Activated CD4-positive, alpha-beta T cell treated with anti-CD3 and anti-CD28 coated beads, Interleukin-2, amount 10 ng/mL, durations not matched to agents 7 days and 5 days (primary cell): Measurements from ENCODE around the gene ZBTB42. TPM values are rescaled to one million over a fixed set of nuclear protein-coding genes. Genes with fewer than 3 reads are reported as not detected.

Source experiments
- CTCF ChIA-PET: fragments of 350-600 bp; sonication (Branson Sonifier 250); formaldehyde crosslinking; loops from one replicate; lab custom pipeline; 2021; ENCODE audit warnings: antibody characterized with exemption; lab: Charles Lee
- POLR2A ChIA-PET: fragments of 350-600 bp; sonication (Branson Sonifier 250); formaldehyde crosslinking; loops from one replicate; lab custom pipeline; 2021; ENCODE audit warnings: antibody characterized with exemption; lab: Charles Lee
- DNase-seq: peaks from one replicate; pipeline ENCODE4 v3.0.0-alpha.2; 2020
- H3K27ac Mint-ChIP-seq: one replicate; pipeline ENCODE4 v1.8.0; 2021; ENCODE audit warnings: mild to moderate bottlenecking, moderate library complexity, mixed read lengths
- H3K27me3 Mint-ChIP-seq: one replicate; pipeline ENCODE4 v1.8.0; 2021; ENCODE audit warnings: mixed read lengths
- H3K36me3 Mint-ChIP-seq: one replicate; pipeline ENCODE4 v1.8.0; 2021; ENCODE audit warnings: low read depth, mixed read lengths
- H3K4me1 Mint-ChIP-seq: one replicate; pipeline ENCODE4 v1.8.0; 2021; ENCODE audit warnings: mixed read lengths
- H3K4me3 Mint-ChIP-seq: one replicate; pipeline ENCODE4 v1.8.0; 2021; ENCODE audit warnings: mild to moderate bottlenecking, moderate library complexity, mixed read lengths
- H3K9me3 Mint-ChIP-seq: one replicate; pipeline ENCODE4 v1.8.0; 2021; ENCODE audit warnings: mixed read lengths
- total RNA-seq, 2 experiments: library from RNA; stranded (reverse); gene quantifications; one replicate each; pipeline ENCODE4 v1.2.3, GENCODE V29; 2021

Gene ZBTB42
- total RNA-seq, 2 experiments from 2014 or later = 4.5 to 5.8 TPM

DNA sequence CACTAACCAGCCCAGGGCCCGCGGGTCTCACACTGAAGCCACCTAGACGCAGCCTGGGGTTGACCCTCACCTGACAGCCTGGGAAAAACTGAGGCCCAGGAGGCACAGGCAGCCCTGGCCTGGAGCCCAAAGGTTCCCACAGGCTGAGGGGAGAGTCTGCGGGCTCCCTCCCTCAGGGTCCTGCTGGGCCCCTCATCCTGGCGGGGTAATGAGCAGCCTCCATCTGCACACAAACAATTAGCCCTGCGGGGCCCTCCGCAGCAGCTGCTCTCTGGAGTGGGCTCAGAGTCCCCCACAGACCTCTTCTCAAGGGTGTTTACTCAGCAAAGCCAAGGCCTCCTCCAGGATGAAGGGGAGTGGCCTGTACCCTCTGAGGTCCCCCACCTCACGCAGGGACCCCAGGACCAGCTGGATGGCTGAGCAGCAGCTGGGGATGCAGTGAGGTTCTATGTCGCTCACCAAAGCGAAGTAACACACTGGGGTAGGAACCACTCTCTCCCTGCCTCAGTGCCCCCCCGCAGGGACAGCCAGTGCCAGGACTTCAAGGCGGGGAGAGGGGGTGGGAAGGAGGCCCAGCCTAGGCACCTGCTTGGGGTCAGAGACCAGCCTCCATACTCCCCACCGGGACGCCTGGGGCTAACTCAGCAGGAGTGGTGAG lies 12.6 kb upstream of the ZBTB42 start:
- Mint-ChIP-seq H3K27me3 (no peaks in the 10 kb centered on the region), H3K36me3 (peaks cover 6% of the 10 kb centered on the region), H3K4me1 (peaks cover 29% of the 10 kb centered on the region), H3K4me3 (no peak overlapping the region), H3K27ac (no peak overlapping the region), H3K9me3 (no peaks in the 10 kb centered on the region)
- DNase-seq = no peak
- CTCF ChIA-PET = interaction anchor here (2.2 kb wide), 1 partner anchor 20 kb away, joined by 5 read pairs; no protein-coding TSS in a partner anchor
- POLR2A ChIA-PET = no interaction called here

DNA sequence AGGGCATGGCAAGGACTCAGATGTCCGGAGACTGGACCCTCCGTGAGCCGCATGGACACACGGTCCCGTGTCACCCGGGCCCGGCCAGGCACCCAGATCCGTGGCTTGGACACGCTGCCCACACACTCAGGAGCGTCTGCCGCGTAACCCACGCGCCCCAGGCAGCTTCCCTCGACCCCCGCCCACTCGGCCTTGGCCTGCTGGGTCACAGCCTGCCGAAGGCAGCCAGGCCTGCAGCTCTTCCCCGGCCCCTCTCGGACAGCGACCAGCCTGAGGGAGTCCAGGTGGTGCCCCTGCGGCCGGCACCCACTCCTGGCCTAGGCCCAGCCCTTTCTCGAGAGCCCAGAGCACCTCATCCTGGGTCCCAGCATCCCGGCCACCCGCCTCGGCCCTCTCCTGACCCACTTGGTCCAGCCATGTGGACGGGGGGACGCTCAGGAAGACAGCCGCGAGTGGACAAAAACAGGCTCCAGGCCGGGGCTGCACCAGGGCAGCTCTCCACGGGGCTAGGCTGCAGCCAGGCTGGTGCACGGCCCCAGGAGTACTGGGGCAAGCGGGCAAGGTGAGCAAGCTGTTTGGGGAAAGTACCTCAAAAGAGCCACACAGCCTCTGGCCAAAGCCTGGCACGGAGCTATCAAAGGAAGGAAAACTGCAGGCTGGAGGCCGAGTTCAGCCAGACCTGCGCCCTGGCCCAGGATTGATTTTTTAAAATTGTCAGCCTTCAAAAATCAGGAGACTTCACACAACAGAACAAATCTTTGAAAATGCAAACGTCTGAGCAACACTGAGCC lies 11.8 kb upstream of the ZBTB42 start:
- POLR2A ChIA-PET = no interaction called here
- Mint-ChIP-seq H3K9me3 (no peaks in the 10 kb centered on the region), H3K27ac (no peak overlapping the region), H3K27me3 (no peaks in the 10 kb centered on the region), H3K4me1 (peaks cover 37% of the 10 kb centered on the region), H3K36me3 (peaks cover 6% of the 10 kb centered on the region), H3K4me3 (no peak overlapping the region)
- no peak for DNase-seq
- CTCF ChIA-PET = interaction anchor here (0.6 to 1.3 kb wide), 2 partner anchors 12 to 166 kb away, joined by 4 to 5 read pairs; partner anchors contain the start of gene ZBTB42

DNA sequence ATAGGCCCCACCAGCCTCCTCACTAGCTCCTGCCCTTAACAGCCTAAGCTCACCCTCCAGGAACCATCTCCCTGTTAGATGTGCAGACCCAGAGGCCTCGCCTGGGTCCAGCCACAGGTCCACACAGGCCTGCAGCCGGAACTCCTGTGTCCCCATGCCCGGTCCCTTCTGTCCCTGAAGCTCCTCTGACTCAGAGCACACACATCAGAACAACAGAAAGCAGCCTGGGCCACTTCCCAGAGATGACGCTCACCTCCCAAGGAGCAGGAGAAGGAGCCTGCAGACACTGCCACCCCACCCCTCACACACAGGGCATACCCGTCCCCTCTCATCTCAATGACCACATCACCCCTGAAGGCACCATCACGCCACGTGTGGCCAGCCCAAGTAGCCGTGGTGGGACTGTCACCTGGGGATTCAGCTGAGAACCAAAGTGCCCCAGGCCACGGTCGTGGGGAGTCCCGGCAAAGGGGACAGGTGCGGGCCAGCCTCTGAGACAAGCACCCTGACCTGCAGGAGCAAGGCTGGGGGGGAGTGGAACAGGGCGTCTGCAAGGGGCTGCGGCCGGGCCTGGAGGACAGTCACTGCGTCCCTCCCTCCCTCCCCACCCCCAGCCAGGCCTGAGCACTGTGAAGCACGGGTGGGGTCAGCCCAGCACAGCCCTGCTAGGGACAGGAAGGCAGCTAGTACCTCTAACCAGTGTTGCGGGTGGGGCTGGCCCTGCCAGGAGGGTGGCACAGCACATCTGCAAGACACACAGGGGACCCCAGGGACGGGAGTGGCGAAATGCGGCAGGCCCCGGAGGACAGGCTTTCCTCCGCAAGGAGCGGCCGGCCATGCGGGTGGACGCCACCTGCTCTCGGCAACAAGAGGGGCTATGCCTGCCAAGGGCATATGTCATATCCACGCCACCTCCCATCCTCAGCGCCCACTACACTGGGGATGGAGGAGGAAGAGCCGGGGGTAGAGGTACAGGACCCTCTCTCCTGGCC lies 10.9 kb upstream of the ZBTB42 start:
- CTCF ChIA-PET = interaction anchor here (0.6 to 1.8 kb wide), 4 partner anchors 11 to 167 kb away, joined by 3 to 5 read pairs (median 4); partner anchors contain the start of genes SIVA1 and ZBTB42

DNA sequence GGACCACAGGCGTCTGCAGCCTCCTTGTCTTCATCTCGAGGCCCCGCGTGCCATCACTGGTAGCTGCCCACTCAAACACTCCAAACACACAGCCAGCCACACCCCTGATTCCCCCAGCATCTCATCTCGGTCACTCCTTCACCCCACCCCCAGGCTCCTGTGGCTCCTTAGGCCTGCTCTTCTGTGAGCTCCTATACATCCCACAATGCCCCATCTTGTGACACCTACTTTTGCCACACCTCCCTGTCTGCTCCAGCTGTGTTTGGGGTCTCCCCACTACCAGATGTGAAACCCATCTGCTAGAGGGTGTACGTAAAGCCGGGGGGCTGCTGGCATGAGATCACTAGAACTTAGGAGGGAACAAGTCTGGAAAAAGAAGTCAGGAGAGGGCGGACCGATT lies 9.5 kb upstream of the ZBTB42 start:
- ChIA-PET POLR2A (interaction anchor here (0.5 kb wide), 1 partner anchor 35 kb away, joined by 3 read pairs; no protein-coding TSS in a partner anchor), CTCF (interaction anchor here (0.7 to 1.8 kb wide), 6 partner anchors 9 to 46 kb away, joined by 3 to 5 read pairs (median 3); partner anchors contain the start of genes SIVA1 and ZBTB42)
- Mint-ChIP-seq H3K27ac (no peak overlapping the region), H3K4me3 (no peak overlapping the region), H3K27me3 (no peaks in the 10 kb centered on the region), H3K4me1 (peaks cover 40% of the 10 kb centered on the region), H3K36me3 (peaks cover 6% of the 10 kb centered on the region), H3K9me3 (no peaks in the 10 kb centered on the region)
- no peak for DNase-seq

More for the DNA sequence above, 10.9 kb upstream of the ZBTB42 start:
- Mint-ChIP-seq H3K4me3 (no peak overlapping the region), H3K27me3 (no peaks in the 10 kb centered on the region), H3K4me1 (peaks cover 43% of the 10 kb centered on the region), H3K9me3 (no peaks in the 10 kb centered on the region), H3K36me3 (peaks cover 6% of the 10 kb centered on the region), H3K27ac (no peak overlapping the region)
- no peak for DNase-seq
- POLR2A ChIA-PET = no interaction called here

DNA sequence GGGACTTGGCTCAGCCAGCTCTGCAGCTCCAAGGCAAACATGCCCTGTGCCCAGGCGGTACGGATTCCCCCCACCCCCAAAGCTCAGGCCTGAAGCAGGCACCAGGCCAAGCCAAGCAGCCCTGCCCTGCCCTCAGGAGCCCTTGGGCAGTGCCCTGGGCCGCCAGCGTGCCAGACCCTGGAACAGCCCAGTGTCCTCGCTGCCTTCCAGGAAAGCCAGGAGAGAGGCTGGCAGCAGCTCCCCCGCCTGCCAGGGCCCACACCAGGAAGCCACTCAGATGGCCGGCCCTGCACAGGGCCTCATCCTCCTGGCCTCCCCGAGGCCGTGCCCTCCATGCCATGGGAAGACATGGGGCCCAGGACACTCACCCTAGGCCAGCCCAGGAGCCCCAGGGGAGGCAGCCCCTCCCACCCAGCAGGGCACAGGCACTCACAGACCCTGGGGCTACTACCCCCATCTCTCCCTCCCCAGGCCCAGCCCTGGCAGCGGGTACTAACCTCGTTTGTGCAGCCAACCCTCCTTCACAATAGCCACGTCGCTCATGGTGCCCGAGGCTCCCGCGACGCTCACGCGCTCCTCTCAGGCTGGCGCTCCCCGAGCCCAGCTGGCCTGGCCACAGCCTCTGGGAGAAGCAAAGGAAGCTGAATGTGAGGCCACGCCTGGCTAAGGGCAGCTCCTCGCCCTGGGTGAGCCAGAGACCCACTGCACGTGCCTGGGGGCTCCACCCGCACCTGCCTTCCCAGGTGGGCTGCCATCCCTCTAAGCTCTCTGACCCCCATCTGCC lies 8.6 kb upstream of the ZBTB42 start:
- no peaks in the 10 kb centered on the region for H3K9me3 Mint-ChIP-seq
- peaks cover 6% of the 10 kb centered on the region for H3K36me3 Mint-ChIP-seq
- H3K27ac Mint-ChIP-seq = peak overlapping the region; percentile 25

DNA sequence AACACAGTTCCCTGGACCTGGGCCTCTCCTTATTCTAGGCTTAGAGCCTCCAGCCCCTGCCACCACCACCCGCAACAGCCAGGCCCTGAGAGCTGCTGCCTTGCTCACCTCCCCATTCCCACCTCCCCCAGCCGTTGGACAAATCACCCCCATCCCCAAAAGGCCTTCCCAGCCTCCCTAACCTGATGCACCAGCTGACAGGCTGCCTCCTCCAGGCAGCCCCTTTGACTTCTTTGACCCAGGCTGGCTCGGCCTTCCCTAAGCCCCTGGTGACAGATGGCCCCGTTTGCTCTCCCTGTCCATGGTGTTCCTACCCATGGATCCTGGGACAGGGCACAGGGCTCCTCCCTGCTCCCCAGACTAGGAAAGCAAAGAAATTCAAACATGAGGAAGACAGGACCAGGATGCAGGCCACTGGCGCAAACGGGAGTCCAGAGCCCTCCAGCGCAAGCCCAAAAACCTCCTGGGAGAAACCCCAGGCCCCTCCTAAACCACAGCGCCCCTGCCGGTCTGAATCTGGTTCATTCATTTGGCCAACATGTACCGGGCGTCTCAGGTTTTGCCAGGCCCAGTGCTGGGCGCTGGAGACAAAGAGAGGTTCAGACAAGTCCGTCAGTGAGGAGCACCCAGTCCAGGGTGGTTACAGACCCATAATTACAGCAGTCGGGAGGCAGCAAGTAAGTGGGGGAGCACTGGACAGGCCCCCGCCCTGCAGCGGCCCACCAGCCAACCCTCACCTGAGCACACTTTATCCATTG lies 7.8 kb upstream of the ZBTB42 start:
- H3K9me3 Mint-ChIP-seq = no peaks in the 10 kb centered on the region
- DNase-seq = no peak
- no peaks in the 10 kb centered on the region for H3K27me3 Mint-ChIP-seq
- H3K4me1 Mint-ChIP-seq = peaks cover 38% of the 10 kb centered on the region
- H3K4me3 Mint-ChIP-seq = peak overlapping the region; percentile 89
- CTCF ChIA-PET = no interaction called here
- H3K36me3 Mint-ChIP-seq = peaks cover 6% of the 10 kb centered on the region
- peak overlapping the region; percentile 25 for H3K27ac Mint-ChIP-seq
- POLR2A ChIA-PET = no interaction called here

More for the DNA sequence above, 8.6 kb upstream of the ZBTB42 start:
- H3K4me3 Mint-ChIP-seq = no peak overlapping the region
- peaks cover 38% of the 10 kb centered on the region for H3K4me1 Mint-ChIP-seq
- H3K27me3 Mint-ChIP-seq = no peaks in the 10 kb centered on the region
- CTCF ChIA-PET = interaction anchor here (1.1 to 1.8 kb wide), 4 partner anchors 24 to 47 kb away, joined by 3 to 5 read pairs (median 4); partner anchors contain the start of gene SIVA1
- POLR2A ChIA-PET = interaction anchor here (0.5 kb wide), 1 partner anchor 34 kb away, joined by 3 read pairs; no protein-coding TSS in a partner anchor
- no peak for DNase-seq

DNA sequence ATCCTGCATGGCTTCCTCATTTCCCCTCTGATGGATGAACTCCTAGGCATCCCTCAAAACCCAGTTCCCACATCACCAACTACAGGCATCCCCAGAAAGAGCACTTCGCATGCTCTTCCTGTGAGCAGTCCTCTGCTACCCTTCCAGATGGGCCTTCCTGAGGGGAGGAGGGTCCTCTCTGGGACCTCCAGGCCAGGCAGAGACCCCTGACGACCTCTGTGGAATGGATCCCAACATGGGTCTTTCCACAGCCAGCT lies 7.3 kb upstream of the ZBTB42 start:
- peaks cover 43% of the 10 kb centered on the region for H3K4me1 Mint-ChIP-seq
- peak overlapping the region; percentile 89 for H3K4me3 Mint-ChIP-seq
- H3K27me3 Mint-ChIP-seq = peaks cover 2% of the 10 kb centered on the region
- CTCF ChIA-PET = interaction anchor here (1.4 kb wide), 1 partner anchor 32 kb away, joined by 5 read pairs; no protein-coding TSS in a partner anchor
- DNase-seq = no peak
- no peak overlapping the region for H3K27ac Mint-ChIP-seq
- POLR2A ChIA-PET = no interaction called here
- H3K36me3 Mint-ChIP-seq = peaks cover 6% of the 10 kb centered on the region
- no peaks in the 10 kb centered on the region for H3K9me3 Mint-ChIP-seq

DNA sequence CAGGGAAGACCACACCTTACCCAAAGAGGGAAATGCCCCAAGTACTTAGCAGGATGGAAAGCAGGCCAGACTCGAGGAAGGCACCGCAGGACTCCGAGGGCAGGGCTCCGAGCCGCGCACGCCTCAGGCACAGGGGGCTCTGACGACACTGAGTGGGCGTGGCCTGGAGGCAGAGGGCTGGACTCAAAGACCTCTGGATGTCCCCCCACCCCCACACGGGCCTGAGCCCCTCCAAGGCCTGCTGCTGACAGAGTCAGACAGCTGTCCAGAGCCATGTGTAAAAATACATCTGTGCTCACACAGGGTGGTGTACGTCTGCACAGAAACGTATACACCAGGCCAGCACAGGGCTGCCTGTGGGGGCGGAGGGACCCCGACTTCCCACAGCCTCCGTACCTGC lies 6.8 kb upstream of the ZBTB42 start:
- POLR2A ChIA-PET = interaction anchor here (0.7 kb wide), 1 partner anchor 42 kb away, joined by 4 read pairs; no protein-coding TSS in a partner anchor
- CTCF ChIA-PET = interaction anchor here (0.9 to 1.4 kb wide), 2 partner anchors 25 to 31 kb away, joined by 3 to 5 read pairs; no protein-coding TSS in a partner anchor
- Mint-ChIP-seq H3K27ac (peak overlapping the region; percentile 85), H3K36me3 (peaks cover 6% of the 10 kb centered on the region), H3K4me1 (peaks cover 48% of the 10 kb centered on the region), H3K4me3 (peak overlapping the region; percentile 89), H3K27me3 (peaks cover 6% of the 10 kb centered on the region), H3K9me3 (no peaks in the 10 kb centered on the region)
- peak; percentile 45 for DNase-seq

DNA sequence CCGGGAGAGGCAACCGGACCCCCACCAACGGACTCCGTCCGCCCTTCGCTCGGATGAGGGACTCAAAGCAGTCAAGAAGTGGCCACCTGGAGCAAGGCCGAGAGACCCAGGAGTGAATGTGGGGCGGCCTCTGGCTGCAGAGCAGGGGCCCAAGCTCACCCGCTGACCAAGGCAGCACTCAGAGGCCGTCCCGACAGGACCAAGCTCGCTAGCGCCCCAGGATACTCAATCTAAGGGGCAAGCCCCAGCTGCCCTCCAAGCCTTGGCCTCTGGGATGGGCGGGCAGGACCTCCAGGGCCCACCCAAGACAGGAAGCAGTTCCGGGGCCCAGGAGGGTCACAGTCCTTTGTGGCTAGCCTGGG lies 6.3 kb upstream of the ZBTB42 start:
- DNase-seq = no peak
- Mint-ChIP-seq H3K27me3 (peaks cover 6% of the 10 kb centered on the region), H3K9me3 (no peaks in the 10 kb centered on the region), H3K36me3 (peaks cover 6% of the 10 kb centered on the region), H3K27ac (peak overlapping the region; percentile 85), H3K4me1 (peaks cover 53% of the 10 kb centered on the region), H3K4me3 (peak overlapping the region; percentile 89)
- ChIA-PET CTCF (interaction anchor here (0.9 to 1.4 kb wide), 2 partner anchors 26 to 31 kb away, joined by 3 to 5 read pairs; no protein-coding TSS in a partner anchor), POLR2A (interaction anchor here (0.7 kb wide), 1 partner anchor 43 kb away, joined by 4 read pairs; no protein-coding TSS in a partner anchor)

DNA sequence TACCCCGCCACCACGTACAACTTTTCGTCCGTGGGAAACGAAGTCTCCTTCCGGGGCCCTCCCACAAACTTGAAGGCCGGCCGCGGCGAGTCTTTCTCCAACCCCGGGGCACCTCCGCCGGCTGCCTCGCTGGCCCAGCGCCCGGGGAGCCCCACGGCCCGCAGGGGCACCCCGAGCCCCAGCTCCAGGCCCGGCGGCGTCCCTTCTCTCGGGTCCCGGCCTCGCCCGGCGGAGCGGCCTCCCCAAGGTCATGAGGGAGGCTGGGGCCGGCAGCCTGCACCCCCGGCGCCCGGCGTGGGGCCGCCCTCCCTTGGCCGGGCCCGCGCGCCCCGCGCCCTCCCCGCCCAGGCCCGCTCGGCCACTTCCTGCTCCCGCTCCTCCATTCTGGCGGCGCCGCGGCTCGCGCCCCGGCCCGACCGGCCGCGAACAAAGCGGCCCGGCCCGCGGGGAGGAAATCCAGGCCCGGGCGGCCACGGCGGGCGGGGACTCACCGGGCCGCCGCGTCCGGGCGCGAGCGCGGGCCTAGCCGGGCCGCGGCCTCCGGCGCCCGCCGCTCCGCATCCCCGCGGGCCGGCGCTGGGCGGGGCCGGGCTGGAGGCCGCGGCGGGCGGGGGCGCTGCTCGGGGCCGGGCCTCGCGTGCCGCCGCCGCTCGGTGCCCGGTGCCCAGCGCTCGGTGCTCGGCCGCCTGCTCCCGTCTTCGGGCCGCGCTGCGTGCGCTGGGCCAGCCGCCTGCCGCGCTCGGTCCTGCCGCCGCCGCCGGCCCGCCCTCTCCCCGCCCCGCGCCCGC lies 5.7 kb upstream of the ZBTB42 start, which contains the start of gene AKT1:
Gene AKT1, minus strand, starts transcription at position 756 of the 788 bp plus-strand sequence. CDS start 3,105 bp downstream, outside the sequence.
- POLR2A ChIA-PET = no interaction called here
- Mint-ChIP-seq H3K9me3 (no peaks in the 10 kb centered on the region), H3K36me3 (peaks cover 6% of the 10 kb centered on the region), H3K27ac (peak within 1 kb of the TSS; percentile 85), H3K4me1 (peaks cover 55% of the 10 kb centered on the region), H3K4me3 (peak within 1 kb of the TSS; percentile 89), H3K27me3 (peaks cover 6% of the 10 kb centered on the region)
- CTCF ChIA-PET = interaction anchor here (1.4 kb wide), 1 partner anchor 30 kb away, joined by 5 read pairs; no protein-coding TSS in a partner anchor
- peak; percentile 28 for DNase-seq
